ENCODE data around the gene MEA1. TPM values are rescaled to one million over a fixed set of nuclear protein-coding genes. Genes with fewer than 3 reads are reported as not detected.
A peak's percentile ranks its signal among the peaks of the same experiment; 100 is the strongest.
"Not testable (repeated sequence)": the region's sequence is repeated elsewhere in the genome, so short reads cannot be mapped to it uniquely, and the experiment has no call there.

MEA1 gene
- total RNA-seq, 1 donor from 2014 or later = 42.7 TPM

DNA sequence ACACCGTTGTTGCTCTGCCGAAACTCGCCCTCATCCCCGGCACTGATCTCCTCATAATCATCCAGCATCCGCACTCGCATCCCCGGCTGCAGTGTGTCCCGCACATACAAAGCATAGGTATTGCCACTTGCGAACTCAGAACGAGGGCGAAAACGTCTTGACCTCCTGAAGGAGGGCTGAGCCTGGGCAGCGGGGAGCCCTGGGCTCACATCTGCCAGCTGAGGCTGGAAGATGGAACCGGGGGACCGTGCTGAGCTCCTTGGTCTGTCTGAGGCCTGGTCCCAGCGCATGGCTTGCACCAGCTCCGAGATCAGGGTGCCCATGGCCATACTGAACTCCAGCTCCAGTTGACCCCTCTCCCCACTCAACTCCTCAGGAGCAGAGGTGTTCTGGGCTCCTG, 37.2 kb upstream of the MEA1 start:
- Mint-ChIP-seq H3K27ac (ENCODE audit: unreplicated experiment) (peak overlapping the region; percentile 34), H3K36me3 (ENCODE audit: unreplicated experiment) (peaks cover 9% of the 10 kb centered on the region)
- no peak for DNase-seq

DNA sequence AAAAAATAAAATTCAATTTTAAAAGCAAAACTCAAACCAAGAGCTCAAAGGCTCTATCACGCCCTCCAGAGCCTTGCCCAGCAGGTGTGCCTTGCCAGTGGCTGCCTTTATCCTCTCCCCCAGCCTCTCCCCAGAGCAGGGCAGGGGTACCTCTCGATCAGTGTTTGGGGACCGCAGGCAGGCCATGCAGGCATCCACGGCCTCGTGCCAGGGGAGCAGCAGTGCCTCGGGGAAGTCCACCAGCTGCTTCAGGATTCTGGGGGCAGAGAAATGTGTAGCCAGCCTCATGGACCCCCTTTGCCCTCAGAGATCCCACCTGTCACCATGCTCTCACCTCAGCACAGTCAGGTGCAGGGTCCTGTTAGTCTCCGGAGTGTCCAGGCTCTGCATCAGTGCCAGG, 34.3 kb upstream of the MEA1 start:
- peaks cover 12% of the 10 kb centered on the region for H3K27me3 Mint-ChIP-seq (ENCODE audit: unreplicated experiment)
- DNase-seq = no peak
- TF ChIP-seq CTCF (IDR thresholded peaks at IDR 0.05; ENCODE audit: partially characterized antibody, unreplicated experiment) = no peak
- peaks cover 13% of the 10 kb centered on the region for H3K4me1 Mint-ChIP-seq (ENCODE audit: low read depth, unreplicated experiment)
- H3K36me3 Mint-ChIP-seq (ENCODE audit: unreplicated experiment) = peaks cover 9% of the 10 kb centered on the region
- peaks cover 11% of the 10 kb centered on the region for H3K9me3 Mint-ChIP-seq (ENCODE audit: unreplicated experiment)
- H3K4me3 Mint-ChIP-seq (ENCODE audit: unreplicated experiment) = no peak overlapping the region
- no peak overlapping the region for H3K27ac Mint-ChIP-seq (ENCODE audit: unreplicated experiment)

More for the DNA sequence above, 37.2 kb upstream of the MEA1 start:
- Mint-ChIP-seq H3K4me3 (ENCODE audit: unreplicated experiment) (no peak overlapping the region), H3K9me3 (ENCODE audit: unreplicated experiment) (peaks cover 15% of the 10 kb centered on the region), H3K27me3 (ENCODE audit: unreplicated experiment) (peaks cover 10% of the 10 kb centered on the region), H3K4me1 (ENCODE audit: low read depth, unreplicated experiment) (peaks cover 15% of the 10 kb centered on the region)
- no peak for TF ChIP-seq CTCF (IDR thresholded peaks at IDR 0.05; ENCODE audit: partially characterized antibody, unreplicated experiment)

DNA sequence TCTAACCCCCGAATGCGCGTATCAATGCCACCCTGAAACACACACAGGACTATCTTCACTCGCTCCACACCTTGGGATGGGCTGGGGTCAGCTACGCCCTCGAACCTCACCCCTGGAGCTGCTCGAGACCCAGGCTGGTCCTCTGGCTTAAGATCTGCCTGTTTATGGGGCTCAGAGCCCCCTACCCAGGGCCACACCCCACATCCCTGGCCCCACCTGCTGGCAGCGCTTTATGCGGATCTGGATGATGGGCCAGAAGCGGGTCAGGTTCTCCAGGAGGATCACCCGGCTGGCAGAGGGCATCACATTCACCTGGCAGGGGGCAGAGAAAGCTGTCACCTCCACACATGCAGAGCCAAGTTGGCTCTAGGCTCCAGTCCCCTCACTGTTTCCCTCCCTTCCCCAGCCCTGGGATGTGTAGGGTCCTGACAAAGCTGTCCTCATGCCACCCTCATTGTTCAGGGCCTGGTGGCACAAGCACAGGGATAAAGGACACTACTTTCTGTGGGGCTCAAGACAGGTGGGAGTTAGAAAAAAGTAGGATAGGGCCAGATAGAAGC, 31.7 kb upstream of the MEA1 start:
- no peaks in the 10 kb centered on the region for H3K4me1 Mint-ChIP-seq (ENCODE audit: low read depth, unreplicated experiment)
- H3K27me3 Mint-ChIP-seq (ENCODE audit: unreplicated experiment) = peaks cover 7% of the 10 kb centered on the region
- no peaks in the 10 kb centered on the region for H3K36me3 Mint-ChIP-seq (ENCODE audit: unreplicated experiment)
- H3K4me3 Mint-ChIP-seq (ENCODE audit: unreplicated experiment) = no peak overlapping the region
- TF ChIP-seq CTCF (IDR thresholded peaks at IDR 0.05; ENCODE audit: partially characterized antibody, unreplicated experiment) = no peak
- H3K27ac Mint-ChIP-seq (ENCODE audit: unreplicated experiment) = no peak overlapping the region
- peaks cover 2% of the 10 kb centered on the region for H3K9me3 Mint-ChIP-seq (ENCODE audit: unreplicated experiment)
- no peak for DNase-seq

DNA sequence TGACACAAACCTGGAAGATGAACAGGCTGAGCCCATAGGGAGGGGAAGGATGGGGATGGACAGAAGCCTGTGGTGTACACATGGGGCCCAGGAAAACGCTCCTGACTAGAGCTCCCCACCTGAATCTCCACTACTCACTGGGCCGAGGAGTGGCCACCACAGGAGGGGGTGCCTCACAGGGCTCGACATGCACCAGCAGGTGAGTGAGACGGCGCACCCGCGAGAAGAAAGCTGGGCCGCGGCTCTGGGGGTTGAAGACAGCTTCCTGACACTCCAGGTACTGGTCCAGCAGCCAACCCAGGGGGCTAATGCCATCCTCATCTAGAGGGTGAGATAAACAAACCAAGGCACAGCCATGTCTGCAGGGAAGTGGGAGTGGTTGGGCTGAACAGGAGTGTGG, 29.6 kb upstream of the MEA1 start:
- H3K4me3 Mint-ChIP-seq (ENCODE audit: unreplicated experiment) = no peak overlapping the region
- no peaks in the 10 kb centered on the region for H3K36me3 Mint-ChIP-seq (ENCODE audit: unreplicated experiment)
- no peak for TF ChIP-seq CTCF (IDR thresholded peaks at IDR 0.05; ENCODE audit: partially characterized antibody, unreplicated experiment)
- no peaks in the 10 kb centered on the region for H3K4me1 Mint-ChIP-seq (ENCODE audit: low read depth, unreplicated experiment)
- no peak for DNase-seq
- H3K27me3 Mint-ChIP-seq (ENCODE audit: unreplicated experiment) = peaks cover 9% of the 10 kb centered on the region
- no peak overlapping the region for H3K27ac Mint-ChIP-seq (ENCODE audit: unreplicated experiment)
- peaks cover 2% of the 10 kb centered on the region for H3K9me3 Mint-ChIP-seq (ENCODE audit: unreplicated experiment)

- H3K27ac Mint-ChIP-seq (ENCODE audit: unreplicated experiment); H3K4me3 Mint-ChIP-seq (ENCODE audit: unreplicated experiment); H3K36me3 Mint-ChIP-seq (ENCODE audit: unreplicated experiment); H3K9me3 Mint-ChIP-seq (ENCODE audit: unreplicated experiment); H3K4me1 Mint-ChIP-seq (ENCODE audit: low read depth, unreplicated experiment); DNase-seq: not testable (repeated sequence)
- H3K27me3 Mint-ChIP-seq (ENCODE audit: unreplicated experiment) = peaks cover 11% of the 10 kb centered on the region
These were observed 27.7 kb upstream of the MEA1 start for GRCh38 chr6:43041475-43041874.

Data from glutamatergic neuron (in vitro differentiated cells).